ENCODE results near the gene RIBC2.

RIBC2 gene

GRCh38 chr22:45424241-45424731, 10.8 kb downstream of the RIBC2 start:
- H3K9ac ChIP-seq (ENCODE audit: low read length): no peak overlapping the region
- no peak overlapping the region for H3K27ac ChIP-seq (ENCODE audit: low read depth, low read length)
- H3K4me3 ChIP-seq (ENCODE audit: low read depth, low read length): no peak overlapping the region
- H3K27me3 ChIP-seq (ENCODE audit: control insufficient read depth, insufficient read depth, low read length): no peaks in the 10 kb centered on the region
- H3K36me3 ChIP-seq (ENCODE audit: control insufficient read depth, insufficient read depth, low read length): no peaks in the 10 kb centered on the region
- peaks cover 3% of the 10 kb centered on the region; the same call in 1 of the 2 replicates for H3K4me1 ChIP-seq (ENCODE audit: control insufficient read depth, insufficient read depth, low read length)
- peaks cover 3% of the 10 kb centered on the region; the same call in 1 of the 2 replicates for H3K9me3 ChIP-seq (ENCODE audit: control insufficient read depth, insufficient read depth, low read depth, low read length)

GRCh38 chr22:45425101-45425500, 11.6 kb downstream of the RIBC2 start:
- peaks cover 3% of the 10 kb centered on the region; the same call in 1 of the 2 replicates for H3K4me1 ChIP-seq (ENCODE audit: control insufficient read depth, insufficient read depth, low read length)
- no peak overlapping the region for H3K9ac ChIP-seq (ENCODE audit: low read length)
- peaks cover 3% of the 10 kb centered on the region; the same call in 1 of the 2 replicates for H3K9me3 ChIP-seq (ENCODE audit: control insufficient read depth, insufficient read depth, low read depth, low read length)
- no peak overlapping the region for H3K4me3 ChIP-seq (ENCODE audit: low read depth, low read length)
- H3K27me3 ChIP-seq (ENCODE audit: control insufficient read depth, insufficient read depth, low read length): no peaks in the 10 kb centered on the region
- H3K27ac ChIP-seq (ENCODE audit: low read depth, low read length): no peak overlapping the region
- no peaks in the 10 kb centered on the region for H3K36me3 ChIP-seq (ENCODE audit: control insufficient read depth, insufficient read depth, low read length)

- Histone ChIP-seq H3K4me1 (ENCODE audit: control insufficient read depth, insufficient read depth, low read length) (peaks cover 3% of the 10 kb centered on the region; the same call in 1 of the 2 replicates), H3K9me3 (ENCODE audit: control insufficient read depth, insufficient read depth, low read depth, low read length) (peaks cover 3% of the 10 kb centered on the region; the same call in 1 of the 2 replicates), H3K4me3 (ENCODE audit: low read depth, low read length) (no peak overlapping the region), H3K36me3 (ENCODE audit: control insufficient read depth, insufficient read depth, low read length) (no peaks in the 10 kb centered on the region), H3K27me3 (ENCODE audit: control insufficient read depth, insufficient read depth, low read length) (no peaks in the 10 kb centered on the region), H3K9ac (ENCODE audit: low read length) (no peak overlapping the region), H3K27ac (ENCODE audit: low read depth, low read length) (no peak overlapping the region)
These were observed 12.2 kb downstream of the RIBC2 start for GRCh38 chr22:45425531-45426265.

GRCh38 chr22:45426387-45426786, 12.9 kb downstream of the RIBC2 start:
- H3K9me3 ChIP-seq (ENCODE audit: control insufficient read depth, insufficient read depth, low read depth, low read length): peaks cover 3% of the 10 kb centered on the region; the same call in 1 of the 2 replicates
- no peaks in the 10 kb centered on the region for H3K36me3 ChIP-seq (ENCODE audit: control insufficient read depth, insufficient read depth, low read length)
- no peaks in the 10 kb centered on the region for H3K27me3 ChIP-seq (ENCODE audit: control insufficient read depth, insufficient read depth, low read length)
- H3K9ac ChIP-seq (ENCODE audit: low read length): no peak overlapping the region
- H3K4me1 ChIP-seq (ENCODE audit: control insufficient read depth, insufficient read depth, low read length): peaks cover 3% of the 10 kb centered on the region; the same call in 1 of the 2 replicates
- no peak overlapping the region for H3K4me3 ChIP-seq (ENCODE audit: low read depth, low read length)
- H3K27ac ChIP-seq (ENCODE audit: low read depth, low read length): no peak overlapping the region

GRCh38 chr22:45427114-45427513, 13.6 kb downstream of the RIBC2 start:
- H3K9ac ChIP-seq (ENCODE audit: low read length): no peak overlapping the region
- peaks cover 3% of the 10 kb centered on the region; the same call in 1 of the 2 replicates for H3K4me1 ChIP-seq (ENCODE audit: control insufficient read depth, insufficient read depth, low read length)
- no peak overlapping the region for H3K4me3 ChIP-seq (ENCODE audit: low read depth, low read length)
- H3K27ac ChIP-seq (ENCODE audit: low read depth, low read length): no peak overlapping the region
- H3K27me3 ChIP-seq (ENCODE audit: control insufficient read depth, insufficient read depth, low read length): no peaks in the 10 kb centered on the region
- peaks cover 3% of the 10 kb centered on the region; the same call in 1 of the 2 replicates for H3K9me3 ChIP-seq (ENCODE audit: control insufficient read depth, insufficient read depth, low read depth, low read length)
- H3K36me3 ChIP-seq (ENCODE audit: control insufficient read depth, insufficient read depth, low read length): no peaks in the 10 kb centered on the region

GRCh38 chr22:45428391-45429385, 15.2 kb downstream of the RIBC2 start:
- H3K9ac ChIP-seq (ENCODE audit: low read length): no peak overlapping the region
- no peaks in the 10 kb centered on the region for H3K36me3 ChIP-seq (ENCODE audit: control insufficient read depth, insufficient read depth, low read length)
- H3K9me3 ChIP-seq (ENCODE audit: control insufficient read depth, insufficient read depth, low read depth, low read length): peaks cover 3% of the 10 kb centered on the region; the same call in 1 of the 2 replicates
- no peaks in the 10 kb centered on the region for H3K27me3 ChIP-seq (ENCODE audit: control insufficient read depth, insufficient read depth, low read length)
- no peak overlapping the region for H3K27ac ChIP-seq (ENCODE audit: low read depth, low read length)
- no peak overlapping the region for H3K4me3 ChIP-seq (ENCODE audit: low read depth, low read length)
- H3K4me1 ChIP-seq (ENCODE audit: control insufficient read depth, insufficient read depth, low read length): peaks cover 3% of the 10 kb centered on the region; the same call in 1 of the 2 replicates

- Histone ChIP-seq H3K9me3 (ENCODE audit: control insufficient read depth, insufficient read depth, low read depth, low read length) (peaks cover 3% of the 10 kb centered on the region; the same call in 1 of the 2 replicates), H3K36me3 (ENCODE audit: control insufficient read depth, insufficient read depth, low read length) (no peaks in the 10 kb centered on the region), H3K4me1 (ENCODE audit: control insufficient read depth, insufficient read depth, low read length) (peaks cover under 1% of the 10 kb centered on the region; the same call in 1 of the 2 replicates), H3K27ac (ENCODE audit: low read depth, low read length) (no peak overlapping the region), H3K9ac (ENCODE audit: low read length) (no peak overlapping the region), H3K4me3 (ENCODE audit: low read depth, low read length) (no peak overlapping the region), H3K27me3 (ENCODE audit: control insufficient read depth, insufficient read depth, low read length) (no peaks in the 10 kb centered on the region)
These were observed 15.9 kb downstream of the RIBC2 start for GRCh38 chr22:45429424-45429823.

GRCh38 chr22:45429981-45430775, 16.7 kb downstream of the RIBC2 start:
- Histone ChIP-seq H3K27me3 (ENCODE audit: control insufficient read depth, insufficient read depth, low read length) (no peaks in the 10 kb centered on the region), H3K9me3 (ENCODE audit: control insufficient read depth, insufficient read depth, low read depth, low read length) (peaks cover 3% of the 10 kb centered on the region; the same call in 1 of the 2 replicates)

GRCh38 chr22:45430871-45431270, 17.4 kb downstream of the RIBC2 start:
- peaks cover 3% of the 10 kb centered on the region; the same call in 1 of the 2 replicates for H3K9me3 ChIP-seq (ENCODE audit: control insufficient read depth, insufficient read depth, low read depth, low read length)
- no peaks in the 10 kb centered on the region for H3K27me3 ChIP-seq (ENCODE audit: control insufficient read depth, insufficient read depth, low read length)
- no peak overlapping the region for H3K9ac ChIP-seq (ENCODE audit: low read length)
- no peak overlapping the region for H3K4me3 ChIP-seq (ENCODE audit: low read depth, low read length)
- no peaks in the 10 kb centered on the region for H3K36me3 ChIP-seq (ENCODE audit: control insufficient read depth, insufficient read depth, low read length)
- peaks cover 9% of the 10 kb centered on the region for H3K4me1 ChIP-seq (ENCODE audit: control insufficient read depth, insufficient read depth, low read length)
- no peak overlapping the region for H3K27ac ChIP-seq (ENCODE audit: low read depth, low read length)

More at GRCh38 chr22:45429981-45430775, 16.7 kb downstream of the RIBC2 start:
- Histone ChIP-seq H3K36me3 (ENCODE audit: control insufficient read depth, insufficient read depth, low read length) (no peaks in the 10 kb centered on the region), H3K9ac (ENCODE audit: low read length) (no peak overlapping the region), H3K4me1 (ENCODE audit: control insufficient read depth, insufficient read depth, low read length) (peaks cover 4% of the 10 kb centered on the region), H3K4me3 (ENCODE audit: low read depth, low read length) (no peak overlapping the region), H3K27ac (ENCODE audit: low read depth, low read length) (no peak overlapping the region)

GRCh38 chr22:45434981-45435380, 21.5 kb downstream of the RIBC2 start:
- H3K4me1 ChIP-seq (ENCODE audit: control insufficient read depth, insufficient read depth, low read length): peaks cover 9% of the 10 kb centered on the region
- no peak overlapping the region for H3K9ac ChIP-seq (ENCODE audit: low read length)
- no peaks in the 10 kb centered on the region for H3K27me3 ChIP-seq (ENCODE audit: control insufficient read depth, insufficient read depth, low read length)
- 0 out of 2 replicates have a peak, but pooled peaks cover 2% of the 10 kb centered on the region for H3K9me3 ChIP-seq (ENCODE audit: control insufficient read depth, insufficient read depth, low read depth, low read length)
- H3K27ac ChIP-seq (ENCODE audit: low read depth, low read length): no peak overlapping the region
- H3K4me3 ChIP-seq (ENCODE audit: low read depth, low read length): no peak overlapping the region
- no peaks in the 10 kb centered on the region for H3K36me3 ChIP-seq (ENCODE audit: control insufficient read depth, insufficient read depth, low read length)

Data from HUES6 (cell line).